Adipose tissue (tissue), 3 donors: ENCODE data around the gene ROS1. TPM values are rescaled to one million over a fixed set of nuclear protein-coding genes. Genes with fewer than 3 reads are reported as not detected.

ENCODE experiments used
- H3K27ac ChIP-seq: one replicate; pipeline ENCODE4 v1.5.1; 2013; ENCODE audit warnings: low read depth, low read length
- WGBS, 3 donors: extraction: QIAGEN DNeasy Blood & Tissue Kit; methylation state at CpG; one replicate each; pipeline ENCODE4 v1.1.7; 2013; 5-methylcytosine and 5-hydroxymethylcytosine counted together
- polyA plus RNA-seq, 3 donors: library from polyadenylated mRNA; stranded (reverse); fragments of 200-250 nt; gene quantifications; one replicate each; pipeline ENCODE4 v1.2.3, GENCODE V29; 2013
- donor health status: healthy with polysubstance abuse.
- donor health status: Bipolar disorder and iron deficiency.
- donor health status: healthy.

Gene ROS1
- polyA plus RNA-seq, 3 donors, result 0.01 TPM; not detected in 1

DNA sequence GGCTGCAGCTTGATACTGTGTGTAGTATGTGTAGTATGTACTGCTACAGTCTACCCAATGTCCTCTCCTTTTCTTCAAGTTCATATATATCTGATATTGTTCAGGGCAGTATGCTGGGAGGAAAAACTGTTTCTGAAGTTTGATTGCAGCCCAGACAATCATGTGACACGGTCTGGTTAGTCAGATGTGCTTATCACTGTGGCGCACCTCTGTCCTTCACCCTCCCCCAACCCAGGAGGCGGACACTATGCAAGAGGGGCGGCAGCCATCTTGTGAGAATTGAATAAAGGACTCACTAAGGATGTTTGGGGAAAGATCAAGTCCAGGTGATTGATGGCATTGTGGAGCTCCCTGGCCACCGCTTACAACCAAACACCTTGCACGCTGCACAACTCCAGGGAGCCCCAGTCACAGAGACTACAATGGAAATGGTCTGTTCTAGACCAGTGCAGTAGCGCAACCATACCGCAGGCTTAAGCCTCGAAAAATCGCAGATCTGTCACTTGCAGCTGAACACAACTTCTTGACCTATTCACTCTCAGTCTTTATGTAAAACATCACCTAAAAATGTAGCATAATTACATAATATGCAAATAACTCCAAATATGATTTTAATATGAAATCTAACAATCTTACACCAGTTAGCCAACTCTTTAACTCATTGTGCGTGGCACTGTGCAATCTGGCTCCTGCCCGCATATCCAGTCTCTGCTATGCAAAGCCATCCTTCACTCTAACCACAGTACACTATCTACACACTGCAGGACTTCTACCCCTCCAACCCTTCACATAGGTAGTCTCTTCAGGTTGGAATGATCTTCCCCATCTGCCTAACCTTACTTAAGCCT, 81.1 kb downstream of the ROS1 start:
- no peak overlapping the region for H3K27ac ChIP-seq
- WGBS, 3 donors, result 67 to 85% (median 82%) methylated on average over 12 of the region's 12 CpGs

DNA sequence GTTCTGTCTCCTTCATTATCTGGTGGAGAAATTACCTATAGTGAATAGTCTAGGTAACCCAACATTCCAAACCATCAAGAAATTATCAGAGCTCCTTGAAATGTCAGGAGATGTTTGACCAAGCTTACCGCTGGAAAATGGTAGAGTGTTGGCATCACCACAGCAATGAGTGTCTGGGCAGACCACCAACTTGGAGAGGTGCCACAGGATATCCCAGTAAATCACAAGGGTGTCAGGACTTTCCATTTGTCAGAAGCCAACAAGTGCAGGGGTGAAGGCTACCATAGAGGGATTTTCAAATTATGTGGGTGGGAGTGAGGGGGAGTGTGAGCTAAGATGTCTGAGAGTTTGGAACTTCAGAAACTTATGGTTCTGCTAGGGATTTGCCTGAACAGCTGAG, 87.2 kb downstream of the ROS1 start:
- 21 to 23% (median 22%) methylated on average over 1 of the region's 1 CpG for WGBS, 3 donors
- no peak overlapping the region for H3K27ac ChIP-seq

DNA sequence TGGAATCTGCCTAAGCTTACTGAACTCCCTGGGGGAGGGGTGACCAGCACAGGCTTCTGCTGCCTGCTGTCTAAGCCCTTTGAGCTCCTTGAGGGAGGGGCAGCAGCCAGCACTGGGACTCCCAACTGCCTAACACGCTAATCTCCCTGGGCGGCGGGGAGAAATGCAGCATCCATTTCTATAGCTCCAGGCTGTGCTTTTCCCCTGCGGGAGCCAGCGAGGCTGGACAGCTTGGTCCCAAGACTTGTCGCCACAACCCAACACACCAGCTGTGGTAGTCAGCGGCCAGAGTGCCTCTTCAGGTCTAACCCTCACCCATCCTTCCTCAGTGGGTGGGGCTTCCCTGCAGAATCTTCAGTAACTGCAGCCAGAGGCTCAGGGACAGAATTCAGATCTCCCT, 95.8 kb downstream of the ROS1 start:
- WGBS, 3 donors, result 92 to 95% (median 93%) methylated on average over 7 of the region's 7 CpGs

DNA sequence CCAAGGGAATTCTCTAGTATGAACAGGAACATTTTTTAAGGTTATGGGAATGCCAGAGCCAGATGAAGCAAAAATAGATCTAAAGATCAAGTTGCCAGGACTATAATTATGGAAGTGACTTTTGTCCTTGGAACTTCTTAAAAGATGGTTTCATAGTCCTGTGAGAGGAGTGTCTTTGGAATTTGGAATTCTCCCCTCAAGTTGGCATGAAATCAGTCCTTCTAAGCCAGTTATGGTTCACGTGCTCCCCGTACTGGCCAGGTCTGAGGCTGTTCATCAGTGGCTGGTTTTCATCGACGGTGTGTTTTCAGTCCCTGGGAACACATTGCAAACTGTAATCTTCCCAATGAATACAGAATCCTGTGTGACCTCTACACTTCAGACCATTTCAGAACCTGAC, 97.2 kb downstream of the ROS1 start:
- no peak overlapping the region for H3K27ac ChIP-seq
- WGBS, 3 donors, result 63 to 70% (median 69%) methylated on average over 4 of the region's 4 CpGs

More for the DNA sequence above, 95.8 kb downstream of the ROS1 start:
- H3K27ac ChIP-seq, result no peak overlapping the region

DNA sequence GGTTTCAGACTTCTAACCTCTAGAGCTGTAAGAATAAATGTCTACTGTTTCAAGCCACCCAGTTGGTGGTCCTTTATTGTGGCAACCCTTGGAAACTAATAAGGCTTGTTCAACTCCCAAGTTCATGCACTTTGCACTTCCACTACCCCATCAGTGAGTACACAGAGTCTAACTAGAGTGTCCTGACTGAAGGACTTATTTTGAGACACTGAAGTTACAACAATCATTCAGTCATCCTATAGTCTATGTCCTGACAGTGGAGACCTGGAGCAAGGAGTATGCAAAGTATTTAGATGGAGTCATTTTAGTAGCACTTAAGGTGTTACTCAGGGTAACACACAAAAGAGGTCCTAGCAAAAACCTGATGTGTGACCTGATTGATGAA, 97.7 kb downstream of the ROS1 start:
- H3K27ac ChIP-seq, result no peak overlapping the region

DNA sequence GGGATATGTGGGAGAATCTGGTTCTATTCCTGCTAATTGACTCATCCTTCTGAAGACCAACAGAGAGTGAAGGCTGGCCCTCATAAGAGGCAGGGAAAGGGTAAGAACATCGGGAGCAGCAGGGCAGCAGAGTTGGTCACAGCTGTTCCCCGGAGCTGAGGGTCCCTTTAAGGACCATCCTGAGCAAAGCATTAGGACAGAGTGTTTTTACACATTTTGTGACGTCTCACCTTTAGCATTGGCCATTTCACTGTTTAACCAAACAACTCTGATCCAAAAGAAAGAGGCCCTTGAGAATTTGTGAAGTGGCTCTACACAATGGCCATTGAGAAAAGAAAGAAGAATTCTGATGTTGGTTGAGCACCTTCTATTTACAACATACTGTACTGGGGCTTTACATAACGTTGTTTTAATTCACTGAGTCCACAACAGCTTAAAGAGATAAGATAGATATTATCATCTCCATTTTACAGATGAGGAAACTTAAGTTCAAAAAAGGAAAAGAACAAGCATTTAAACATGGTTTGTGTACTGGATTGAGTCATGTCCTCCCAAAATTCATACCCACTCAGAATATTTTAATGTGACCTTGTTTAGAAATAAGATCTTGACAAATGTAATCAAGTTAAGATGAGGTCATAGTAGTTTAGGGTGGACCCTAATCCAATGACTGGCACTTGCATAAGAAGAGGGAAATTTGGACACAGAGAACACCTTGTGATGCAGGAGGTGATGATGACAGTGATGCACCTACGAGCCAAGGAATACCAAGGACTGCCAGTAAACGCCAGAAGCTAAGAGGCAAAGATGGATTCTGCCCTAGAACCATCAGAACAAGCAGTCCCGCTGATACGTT, 98.4 kb downstream of the ROS1 start:
- 73 to 85% (median 84%) methylated on average over 8 of the region's 8 CpGs for WGBS, 3 donors
- no peak overlapping the region for H3K27ac ChIP-seq

DNA sequence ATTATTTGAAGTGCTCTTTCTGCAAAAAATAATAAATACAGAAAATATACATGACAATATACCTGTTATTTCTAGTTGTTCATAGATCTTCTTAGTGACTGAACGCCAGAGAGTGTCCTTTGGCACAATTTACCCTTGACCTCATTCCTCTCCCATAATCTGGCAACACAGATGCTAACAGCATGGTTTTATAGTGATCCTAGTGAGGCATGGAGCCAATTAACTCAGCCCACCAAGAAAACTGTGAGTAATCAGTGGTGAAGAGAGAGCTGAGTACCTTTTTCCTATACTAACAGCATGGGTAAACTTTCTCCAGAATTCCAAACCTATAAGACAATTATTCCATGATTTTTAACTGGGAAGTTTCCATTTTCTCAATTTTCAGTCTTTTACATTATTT, 99.3 kb downstream of the ROS1 start:
- no peak overlapping the region for H3K27ac ChIP-seq
- WGBS, 3 donors, result 58 to 64% (median 60%) methylated on average over 1 of the region's 1 CpG

DNA sequence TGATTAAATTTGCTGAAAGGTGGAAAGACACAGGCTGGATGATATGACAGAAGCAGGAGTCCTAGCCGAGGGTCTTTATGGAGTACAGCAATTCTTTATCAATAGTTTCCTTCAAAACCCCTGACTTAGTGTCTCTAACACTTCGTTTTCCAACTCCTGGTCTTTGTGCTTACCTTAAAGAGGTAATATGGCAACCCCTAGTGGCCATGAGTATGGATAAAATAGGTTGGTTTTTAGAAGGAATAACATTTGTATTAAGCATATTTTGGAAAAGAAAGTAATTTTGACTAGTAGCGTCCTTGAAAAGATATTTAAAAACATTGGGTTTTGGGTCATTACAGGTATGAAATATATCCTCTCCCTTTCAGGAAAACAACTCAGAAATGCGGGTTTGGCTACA, 108.5 kb downstream of the ROS1 start:
- no peak overlapping the region for H3K27ac ChIP-seq
- WGBS, 3 donors, result 33 to 43% (median 41%) methylated on average over 4 of the region's 4 CpGs

DNA sequence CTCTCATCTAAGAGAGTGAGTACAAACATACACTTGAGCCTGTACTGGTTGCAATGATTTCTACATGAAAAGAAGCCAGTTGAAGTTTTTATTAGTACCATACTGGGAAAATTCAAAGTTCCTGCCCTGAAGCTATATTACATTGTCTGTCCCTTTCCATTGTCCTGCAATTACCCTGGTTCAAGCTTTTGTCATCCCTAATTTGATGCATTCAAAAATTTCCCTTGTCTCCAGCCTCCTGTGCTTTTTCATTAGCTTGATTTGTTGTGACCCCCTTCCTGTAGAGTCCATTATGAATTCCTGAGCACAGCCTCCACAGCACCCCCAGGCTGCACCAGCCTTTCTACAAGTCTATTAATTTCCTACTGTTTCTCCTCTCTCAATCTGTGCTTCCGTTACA, 114.0 kb downstream of the ROS1 start:
- WGBS, 3 donors, result 89 to 94% (median 93%) methylated on average over 1 of the region's 1 CpG
- no peak overlapping the region for H3K27ac ChIP-seq

DNA sequence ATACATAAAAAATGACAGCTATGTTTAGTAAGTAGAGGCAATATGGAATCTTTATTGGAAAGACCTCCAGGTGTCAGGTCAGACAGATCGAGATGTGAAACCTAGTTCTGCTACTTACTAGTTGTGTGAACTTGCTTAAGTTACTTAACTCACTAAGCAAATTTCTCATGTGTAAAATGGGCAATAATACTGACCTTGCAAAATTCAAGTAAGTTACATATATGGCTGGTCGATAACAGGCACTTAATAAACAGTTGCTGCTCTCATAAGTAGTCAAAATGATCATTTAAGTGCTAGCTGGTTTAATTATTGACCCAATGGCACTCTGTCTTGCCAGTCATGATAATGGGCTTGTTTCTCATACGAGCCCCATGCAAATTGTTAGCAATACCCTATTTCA, 114.4 kb downstream of the ROS1 start:
- no peak overlapping the region for H3K27ac ChIP-seq
- 50 to 82% (median 71%) methylated on average over 3 of the region's 3 CpGs for WGBS, 3 donors

DNA sequence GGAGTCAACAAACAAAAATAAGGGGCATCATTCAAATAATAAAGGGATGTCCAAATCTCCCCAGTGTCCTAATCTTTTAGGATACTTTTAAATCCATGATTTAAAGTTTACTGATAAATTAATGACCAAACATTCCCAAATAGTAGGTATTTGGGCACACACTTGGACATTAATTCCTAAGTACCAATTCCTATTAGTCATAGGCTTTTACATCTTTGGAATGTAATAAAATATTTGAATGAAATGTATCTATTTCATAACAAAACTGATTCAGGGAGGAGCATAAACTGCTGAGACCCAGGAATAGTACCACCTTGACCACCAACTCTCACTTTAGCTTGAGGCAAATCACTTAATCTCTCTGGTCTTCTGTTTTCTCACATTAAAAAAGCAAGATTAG, 116.1 kb downstream of the ROS1 start:
- no peak overlapping the region for H3K27ac ChIP-seq

DNA sequence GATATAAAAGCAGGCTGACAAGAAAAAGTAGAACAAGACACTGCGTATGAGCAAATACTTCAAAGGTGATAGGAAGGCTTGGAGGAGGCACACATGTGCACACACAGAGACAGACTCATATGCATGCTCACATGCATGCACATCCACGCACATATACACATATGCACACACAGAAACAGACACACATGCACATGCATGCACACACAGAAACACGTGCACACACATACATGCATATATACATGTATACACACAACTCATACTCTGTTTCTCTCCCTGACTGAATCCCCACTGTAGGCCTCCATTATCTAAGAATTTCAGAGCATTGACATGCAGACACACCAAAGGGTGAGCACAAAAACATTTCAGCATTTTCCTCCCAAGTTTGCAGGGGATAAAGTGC, 116.7 kb downstream of the ROS1 start:
- 79 to 82% (median 81%) methylated on average over 3 of the region's 3 CpGs for WGBS, 3 donors

DNA sequence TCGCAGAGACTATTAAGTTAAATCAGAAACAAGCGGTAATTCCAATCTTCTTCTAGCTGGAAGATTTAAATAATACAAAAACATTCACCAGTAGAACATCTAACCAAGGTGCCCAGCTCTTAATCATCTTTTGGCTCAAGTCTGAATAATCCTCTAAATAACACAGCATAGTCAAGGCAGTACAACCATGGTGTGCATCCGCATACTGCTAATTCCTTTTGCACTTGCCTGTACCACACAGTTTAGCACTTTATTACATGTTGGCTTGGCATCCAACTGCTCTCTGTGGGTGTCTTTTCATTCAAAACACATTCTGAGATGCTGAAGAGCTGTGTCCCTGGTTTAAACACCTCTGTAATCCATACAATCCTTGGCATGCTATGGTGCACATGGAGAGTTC, 118.1 kb downstream of the ROS1 start:
- 77 to 96% (median 95%) methylated on average over 3 of the region's 3 CpGs for WGBS, 3 donors
- no peak overlapping the region for H3K27ac ChIP-seq

More for the DNA sequence above, 116.7 kb downstream of the ROS1 start:
- no peak overlapping the region for H3K27ac ChIP-seq

DNA sequence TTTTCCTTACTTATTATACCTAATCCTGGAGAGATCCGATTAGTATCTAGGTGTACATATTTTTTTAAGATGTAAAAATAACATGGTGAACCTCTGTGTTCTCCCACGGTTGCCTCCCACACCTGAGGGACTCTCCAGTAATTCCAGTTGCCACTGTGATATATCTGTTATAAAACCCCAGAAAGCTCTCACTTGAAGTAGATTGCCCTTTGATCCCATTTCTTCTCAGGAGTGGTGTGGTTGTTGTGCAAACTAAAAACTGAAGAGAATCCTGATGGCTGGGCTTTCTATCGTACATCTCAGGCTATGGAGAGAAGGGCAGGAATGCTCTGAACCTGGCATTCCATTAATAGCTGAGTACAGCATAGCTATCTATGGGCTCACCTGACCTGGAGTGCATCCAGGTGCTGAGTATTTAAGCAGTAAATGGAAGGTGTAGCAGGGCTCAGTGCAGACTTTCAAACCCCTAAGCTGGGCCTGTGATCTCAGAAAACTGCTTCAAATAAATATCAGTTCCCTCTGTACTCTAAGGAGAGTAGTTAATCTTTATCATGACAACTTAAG, 119.4 kb downstream of the ROS1 start:
- H3K27ac ChIP-seq, result no peak overlapping the region
- 29 to 70% (median 64%) methylated on average over 3 of the region's 3 CpGs for whole genome bisulfite sequencing, 3 donors

DNA sequence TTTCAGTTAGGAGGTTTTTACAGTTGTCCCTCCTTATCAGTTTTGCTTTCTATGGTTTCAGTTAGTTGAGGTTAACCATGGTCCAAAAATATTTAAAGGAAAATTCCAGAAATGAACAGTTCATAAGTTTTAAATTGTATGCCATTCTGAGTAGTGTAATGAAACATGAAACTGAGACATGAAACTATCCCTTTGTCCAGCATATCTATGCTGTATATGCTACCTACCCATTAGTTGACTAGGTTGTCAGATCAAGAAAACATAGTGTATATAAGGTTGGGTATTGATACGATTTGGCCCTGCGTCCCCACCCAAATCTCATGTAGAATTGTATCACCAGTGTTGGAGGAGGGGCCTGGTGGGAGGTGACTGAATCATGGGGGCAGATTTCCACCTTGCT, 121.3 kb downstream of the ROS1 start:
- WGBS, 3 donors, result 78 to 92% (median 89%) methylated on average over 2 of the region's 2 CpGs

DNA sequence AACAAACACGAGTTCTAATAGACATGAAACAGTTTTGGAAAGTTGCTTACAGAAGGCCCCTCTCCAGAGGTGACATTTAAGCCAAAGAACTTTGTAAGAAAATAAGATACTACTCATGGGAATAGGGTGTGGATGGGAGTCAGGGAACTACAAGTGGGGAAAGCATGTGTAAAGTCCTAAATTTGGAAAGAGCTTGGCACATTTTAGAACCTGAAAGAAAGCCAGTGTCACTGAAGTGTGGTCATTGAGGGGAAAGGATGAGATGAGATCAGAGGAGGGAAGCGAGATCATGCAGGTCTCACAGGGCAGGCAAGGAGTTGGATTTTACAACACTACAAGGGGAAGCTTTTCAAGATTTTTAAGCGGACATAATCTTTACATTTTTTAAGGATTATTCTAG, 122.4 kb downstream of the ROS1 start:
- no peak overlapping the region for H3K27ac ChIP-seq
- WGBS, 3 donors, result 61 to 74% (median 61%) methylated on average over 3 of the region's 3 CpGs

More for the DNA sequence above, 121.3 kb downstream of the ROS1 start:
- no peak overlapping the region for H3K27ac ChIP-seq

DNA sequence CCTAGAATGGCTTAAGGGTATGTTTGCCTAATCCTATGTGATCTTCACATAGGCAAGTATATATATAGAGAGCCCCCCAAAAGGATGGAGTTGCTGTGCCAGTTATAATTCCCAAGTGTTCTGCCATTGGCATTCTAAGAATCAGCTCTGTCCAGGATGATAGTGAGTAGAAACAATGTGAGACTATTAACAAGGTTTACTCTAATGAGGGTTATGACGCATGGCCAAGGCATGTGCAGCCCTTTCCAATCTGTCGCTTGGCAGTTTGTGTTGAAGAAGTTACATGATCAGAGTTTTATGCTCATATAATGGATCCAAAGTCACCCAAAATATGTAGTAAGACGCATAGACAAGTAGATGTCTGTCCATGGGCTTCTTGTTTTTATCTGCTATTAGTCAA, 126.8 kb downstream of the ROS1 start:
- WGBS, 3 donors, result 91 to 94% (median 92%) methylated on average over 3 of the region's 3 CpGs
- H3K27ac ChIP-seq, result no peak overlapping the region

DNA sequence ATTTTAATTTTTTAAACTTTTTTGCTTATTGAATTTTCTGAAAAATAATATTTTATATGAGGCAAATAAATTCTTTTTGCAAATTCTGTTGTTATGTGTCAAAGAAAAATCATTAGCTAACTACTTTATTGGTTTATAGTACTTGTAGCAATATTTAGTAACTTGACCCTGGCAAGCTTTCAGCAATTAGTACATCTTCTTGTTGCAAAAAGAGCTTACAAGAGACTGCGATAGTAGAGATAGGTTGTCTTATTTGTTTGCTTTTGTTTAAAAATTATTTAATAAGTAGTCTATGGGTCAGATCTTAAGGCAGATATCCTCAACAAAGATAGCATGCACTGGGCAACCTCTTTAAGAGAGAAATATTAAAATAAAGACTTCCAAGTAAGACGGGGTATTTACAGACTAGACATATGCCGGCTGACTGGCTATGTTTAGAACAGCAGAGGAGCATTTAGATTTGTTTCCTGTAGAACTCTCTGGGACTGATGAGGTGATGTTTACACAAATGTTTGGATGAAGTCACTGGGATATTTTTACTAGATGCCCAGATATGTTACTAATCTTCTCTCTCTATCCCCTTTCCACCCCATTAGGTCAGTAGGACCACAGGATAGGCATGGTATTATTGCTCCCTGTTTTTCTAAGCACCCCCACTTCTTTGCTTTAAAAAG, 135.4 kb downstream of the ROS1 start:
- no peak overlapping the region for H3K27ac ChIP-seq
- 52 to 60% (median 54%) methylated on average over 3 of the region's 3 CpGs for WGBS, 3 donors
